ENCODE measurements around the gene NECAP2. TPM values are rescaled to one million over a fixed set of nuclear protein-coding genes. Genes with fewer than 3 reads are reported as not detected.

NECAP2 gene
- polyA plus RNA-seq, 4 donors, result 36.0 to 43.7 (median 41.4) TPM

- no peak overlapping the region for H3K4me3 ChIP-seq (ENCODE audit: low read depth in 1 of 3, low read length in 3 of 3)
- 78 to 84% (median 84%) methylated on average over 7 of the region's 7 CpGs for WGBS, 3 donors
- H3K27me3 ChIP-seq (ENCODE audit: control insufficient read depth in 3 of 3, insufficient read depth in 3 of 3, low read length in 3 of 3), result peaks cover 0 to 4% (median 0%) of the 10 kb centered on the region in 3 donors
- DNase-seq (no peak), FAIRE-seq (no peak)
- no peaks in the 10 kb centered on the region for H3K4me1 ChIP-seq (ENCODE audit: control insufficient read depth in 3 of 3, insufficient read depth in 2 of 3, low read depth in 1 of 3, low read length in 2 of 3)
- no peaks in the 10 kb centered on the region for H3K9me3 ChIP-seq (ENCODE audit: control insufficient read depth in 2 of 2, insufficient read depth in 1 of 2, low read depth in 1 of 2, low read length in 1 of 2)
- H3K36me3 ChIP-seq (ENCODE audit: control insufficient read depth in 3 of 3, insufficient read depth in 2 of 3, low read depth in 1 of 3, low read length in 3 of 3), result no peaks in the 10 kb centered on the region
- no peak overlapping the region for H3K27ac ChIP-seq (ENCODE audit: low read depth in 1 of 3, low read length in 2 of 3)
These were observed 21.6 kb upstream of the NECAP2 start for GRCh38 chr1:16418823-16419425.

GRCh38 chr1:16420424-16421118 lies 20.0 kb upstream of the NECAP2 start:
- no peaks in the 10 kb centered on the region for H3K36me3 ChIP-seq (ENCODE audit: control insufficient read depth in 3 of 3, insufficient read depth in 2 of 3, low read depth in 1 of 3, low read length in 3 of 3)
- no peaks in the 10 kb centered on the region for H3K4me1 ChIP-seq (ENCODE audit: control insufficient read depth in 3 of 3, insufficient read depth in 2 of 3, low read depth in 1 of 3, low read length in 2 of 3)
- WGBS, 3 donors, result 54 to 63% (median 54%) methylated on average over 9 of the region's 9 CpGs
- H3K27me3 ChIP-seq (ENCODE audit: control insufficient read depth in 3 of 3, insufficient read depth in 3 of 3, low read length in 3 of 3), result peaks cover 0 to 4% (median 0%) of the 10 kb centered on the region in 3 donors
- FAIRE-seq (no peak), DNase-seq (peak in 1 of 2 donors; percentile 43)
- H3K27ac ChIP-seq (ENCODE audit: low read depth in 1 of 3, low read length in 2 of 3), result no peak overlapping the region
- no peaks in the 10 kb centered on the region for H3K9me3 ChIP-seq (ENCODE audit: control insufficient read depth in 2 of 2, insufficient read depth in 1 of 2, low read depth in 1 of 2, low read length in 1 of 2)
- H3K4me3 ChIP-seq (ENCODE audit: low read depth in 1 of 3, low read length in 3 of 3), result no peak overlapping the region

- DNase-seq (no peak), FAIRE-seq (no peak)
- WGBS, 3 donors, result 71 to 80% (median 73%) methylated on average over 7 of the region's 7 CpGs
- H3K9me3 ChIP-seq (ENCODE audit: control insufficient read depth in 2 of 2, insufficient read depth in 1 of 2, low read depth in 1 of 2, low read length in 1 of 2), result no peaks in the 10 kb centered on the region
- no peaks in the 10 kb centered on the region for H3K4me1 ChIP-seq (ENCODE audit: control insufficient read depth in 3 of 3, insufficient read depth in 2 of 3, low read depth in 1 of 3, low read length in 2 of 3)
- H3K36me3 ChIP-seq (ENCODE audit: control insufficient read depth in 3 of 3, insufficient read depth in 2 of 3, low read depth in 1 of 3, low read length in 3 of 3), result no peaks in the 10 kb centered on the region
- H3K4me3 ChIP-seq (ENCODE audit: low read depth in 1 of 3, low read length in 3 of 3), result no peak overlapping the region
- H3K27ac ChIP-seq (ENCODE audit: low read depth in 1 of 3, low read length in 2 of 3), result no peak overlapping the region
- H3K27me3 ChIP-seq (ENCODE audit: control insufficient read depth in 3 of 3, insufficient read depth in 3 of 3, low read length in 3 of 3), result peaks cover 0 to 4% (median 0%) of the 10 kb centered on the region in 3 donors
These were observed 19.3 kb upstream of the NECAP2 start for GRCh38 chr1:16421201-16421600.

GRCh38 chr1:16422041-16422440 lies 18.5 kb upstream of the NECAP2 start:
- H3K9me3 ChIP-seq (ENCODE audit: control insufficient read depth in 2 of 2, insufficient read depth in 1 of 2, low read depth in 1 of 2, low read length in 1 of 2), result no peaks in the 10 kb centered on the region
- no peaks in the 10 kb centered on the region for H3K4me1 ChIP-seq (ENCODE audit: control insufficient read depth in 3 of 3, insufficient read depth in 2 of 3, low read depth in 1 of 3, low read length in 2 of 3)
- H3K36me3 ChIP-seq (ENCODE audit: control insufficient read depth in 3 of 3, insufficient read depth in 2 of 3, low read depth in 1 of 3, low read length in 3 of 3), result no peaks in the 10 kb centered on the region
- DNase-seq (no peak), FAIRE-seq (no peak)
- 74 to 91% (median 79%) methylated on average over 7 of the region's 7 CpGs for WGBS, 3 donors
- no peak overlapping the region for H3K27ac ChIP-seq (ENCODE audit: low read depth in 1 of 3, low read length in 2 of 3)
- H3K27me3 ChIP-seq (ENCODE audit: control insufficient read depth in 3 of 3, insufficient read depth in 3 of 3, low read length in 3 of 3), result peaks cover 0 to 4% (median 0%) of the 10 kb centered on the region in 3 donors
- H3K4me3 ChIP-seq (ENCODE audit: low read depth in 1 of 3, low read length in 3 of 3), result no peak overlapping the region

GRCh38 chr1:16425125-16426025 lies 15.1 kb upstream of the NECAP2 start:
- Histone ChIP-seq H3K4me1 (ENCODE audit: control insufficient read depth in 3 of 3, insufficient read depth in 2 of 3, low read depth in 1 of 3, low read length in 2 of 3) (no peaks in the 10 kb centered on the region), H3K27me3 (ENCODE audit: control insufficient read depth in 3 of 3, insufficient read depth in 3 of 3, low read length in 3 of 3) (peaks cover 0 to 4% (median 0%) of the 10 kb centered on the region in 3 donors), H3K4me3 (ENCODE audit: low read depth in 1 of 3, low read length in 3 of 3) (no peak overlapping the region), H3K27ac (ENCODE audit: low read depth in 1 of 3, low read length in 2 of 3) (no peak overlapping the region), H3K9me3 (ENCODE audit: control insufficient read depth in 2 of 2, insufficient read depth in 1 of 2, low read depth in 1 of 2, low read length in 1 of 2) (no peaks in the 10 kb centered on the region), H3K36me3 (ENCODE audit: control insufficient read depth in 3 of 3, insufficient read depth in 2 of 3, low read depth in 1 of 3, low read length in 3 of 3) (no peaks in the 10 kb centered on the region)
- 87 to 91% (median 88%) methylated on average over 10 of the region's 10 CpGs for WGBS, 3 donors
- FAIRE-seq (no peak), DNase-seq (no peak)

- Histone ChIP-seq H3K4me3 (ENCODE audit: low read depth in 1 of 3, low read length in 3 of 3) (no peak overlapping the region), H3K4me1 (ENCODE audit: control insufficient read depth in 3 of 3, insufficient read depth in 2 of 3, low read depth in 1 of 3, low read length in 2 of 3) (no peaks in the 10 kb centered on the region), H3K27me3 (ENCODE audit: control insufficient read depth in 3 of 3, insufficient read depth in 3 of 3, low read length in 3 of 3) (peaks cover 0 to 3% (median 0%) of the 10 kb centered on the region in 3 donors), H3K9me3 (ENCODE audit: control insufficient read depth in 2 of 2, insufficient read depth in 1 of 2, low read depth in 1 of 2, low read length in 1 of 2) (no peaks in the 10 kb centered on the region), H3K36me3 (ENCODE audit: control insufficient read depth in 3 of 3, insufficient read depth in 2 of 3, low read depth in 1 of 3, low read length in 3 of 3) (no peaks in the 10 kb centered on the region), H3K27ac (ENCODE audit: low read depth in 1 of 3, low read length in 2 of 3) (no peak overlapping the region)
- 77 to 82% (median 78%) methylated on average over 3 of the region's 3 CpGs for WGBS, 3 donors
- DNase-seq (peak in 1 of 2 donors; percentile 3), FAIRE-seq (no peak)
These were observed 9.9 kb upstream of the NECAP2 start for GRCh38 chr1:16430606-16431005.

GRCh38 chr1:16433030-16433429 lies 7.5 kb upstream of the NECAP2 start:
- Histone ChIP-seq H3K27ac (ENCODE audit: low read depth in 1 of 3, low read length in 2 of 3) (no peak overlapping the region), H3K9me3 (ENCODE audit: control insufficient read depth in 2 of 2, insufficient read depth in 1 of 2, low read depth in 1 of 2, low read length in 1 of 2) (no peaks in the 10 kb centered on the region), H3K4me1 (ENCODE audit: control insufficient read depth in 3 of 3, insufficient read depth in 2 of 3, low read depth in 1 of 3, low read length in 2 of 3) (no peaks in the 10 kb centered on the region), H3K4me3 (ENCODE audit: low read depth in 1 of 3, low read length in 3 of 3) (no peak overlapping the region), H3K27me3 (ENCODE audit: control insufficient read depth in 3 of 3, insufficient read depth in 3 of 3, low read length in 3 of 3) (peaks cover 0 to 3% (median 0%) of the 10 kb centered on the region in 3 donors), H3K36me3 (ENCODE audit: control insufficient read depth in 3 of 3, insufficient read depth in 2 of 3, low read depth in 1 of 3, low read length in 3 of 3) (no peaks in the 10 kb centered on the region)
- 64 to 77% (median 70%) methylated on average over 9 of the region's 9 CpGs for WGBS, 3 donors
- DNase-seq, result no peak
- no peak for FAIRE-seq

- H3K4me1 ChIP-seq (ENCODE audit: control insufficient read depth in 3 of 3, insufficient read depth in 2 of 3, low read depth in 1 of 3, low read length in 2 of 3), result no peaks in the 10 kb centered on the region
- 91 to 94% (median 93%) methylated on average over 4 of the region's 4 CpGs for WGBS, 3 donors
- H3K9me3 ChIP-seq (ENCODE audit: control insufficient read depth in 2 of 2, insufficient read depth in 1 of 2, low read depth in 1 of 2, low read length in 1 of 2), result no peaks in the 10 kb centered on the region
- no peaks in the 10 kb centered on the region for H3K36me3 ChIP-seq (ENCODE audit: control insufficient read depth in 3 of 3, insufficient read depth in 2 of 3, low read depth in 1 of 3, low read length in 3 of 3)
- no peak for DNase-seq
- peaks cover 0 to 3% (median 0%) of the 10 kb centered on the region in 3 donors for H3K27me3 ChIP-seq (ENCODE audit: control insufficient read depth in 3 of 3, insufficient read depth in 3 of 3, low read length in 3 of 3)
- FAIRE-seq, result no peak
- H3K4me3 ChIP-seq (ENCODE audit: low read depth in 1 of 3, low read length in 3 of 3), result no peak overlapping the region
- no peak overlapping the region for H3K27ac ChIP-seq (ENCODE audit: low read depth in 1 of 3, low read length in 2 of 3)
These were observed 6.5 kb upstream of the NECAP2 start for GRCh38 chr1:16434007-16434406.

Data from small intestine (tissue), 7 donors.